Measurements from ENCODE around the gene THOC3. TPM values are rescaled to one million over a fixed set of nuclear protein-coding genes. Genes with fewer than 3 reads are reported as not detected.
"Not testable (repeated sequence)": the region's sequence is repeated elsewhere in the genome, so short reads cannot be mapped to it uniquely, and the experiment has no call there.

The THOC3 gene
- total RNA-seq, 1 experiment from 2014 or later: 83.7 TPM

- CTCF ChIA-PET; intact Hi-C loops (cut with micrococcal nuclease; ENCODE audit: unreplicated experiment): not testable (repeated sequence)
These were observed 29.6 kb downstream of the THOC3 start for GRCh38 chr5:175938489-175938888.

GRCh38 chr5:175928752-175929151 lies 39.4 kb downstream of the THOC3 start:
- H3K27me3 ChIP-seq (ENCODE audit: insufficient read depth, low read depth); H4K20me1 ChIP-seq (ENCODE audit: insufficient read depth); POLR2A ChIA-PET (ENCODE audit: unreplicated experiment); CTCF ChIA-PET; H3F3A ChIP-seq (ENCODE audit: insufficient read depth, low read depth); H3K9me2 ChIP-seq (ENCODE audit: insufficient read depth); H3K4me2 ChIP-seq; H2AFZ ChIP-seq; H3K79me2 ChIP-seq (ENCODE audit: low read depth); H3K9me3 ChIP-seq (ENCODE audit: insufficient read depth, low read depth); H3K4me3 ChIP-seq; H3K36me3 ChIP-seq (ENCODE audit: low read depth); DNase-seq; intact Hi-C loops (cut with micrococcal nuclease; ENCODE audit: unreplicated experiment); H3K4me1 ChIP-seq (replicated peaks; ENCODE audit: insufficient read depth); H3K27ac ChIP-seq; BruUV-seq (replicated peaks): not testable (repeated sequence)

More at GRCh38 chr5:175938489-175938888, 29.6 kb downstream of the THOC3 start:
- POLR2A ChIA-PET (ENCODE audit: unreplicated experiment); H4K20me1 ChIP-seq (ENCODE audit: insufficient read depth); H3K27me3 ChIP-seq (ENCODE audit: insufficient read depth, low read depth); H3K4me3 ChIP-seq; DNase-seq; H2AFZ ChIP-seq; H3K27ac ChIP-seq; H3K4me1 ChIP-seq (replicated peaks; ENCODE audit: insufficient read depth); H3K9me2 ChIP-seq (ENCODE audit: insufficient read depth); H3K79me2 ChIP-seq (ENCODE audit: low read depth); H3K9me3 ChIP-seq (ENCODE audit: insufficient read depth, low read depth); H3K4me2 ChIP-seq; H3F3A ChIP-seq (ENCODE audit: insufficient read depth, low read depth); H3K36me3 ChIP-seq (ENCODE audit: low read depth); BruUV-seq (replicated peaks): not testable (repeated sequence)

- H3K9me2 ChIP-seq (ENCODE audit: insufficient read depth); CTCF ChIA-PET; H3K79me2 ChIP-seq (ENCODE audit: low read depth); H4K20me1 ChIP-seq (ENCODE audit: insufficient read depth); H3K27me3 ChIP-seq (ENCODE audit: insufficient read depth, low read depth); H3K27ac ChIP-seq; H3K9me3 ChIP-seq (ENCODE audit: insufficient read depth, low read depth); BruUV-seq (replicated peaks); H3K4me1 ChIP-seq (replicated peaks; ENCODE audit: insufficient read depth); H3K4me3 ChIP-seq; H2AFZ ChIP-seq; H3K36me3 ChIP-seq (ENCODE audit: low read depth); H3F3A ChIP-seq (ENCODE audit: insufficient read depth, low read depth); intact Hi-C loops (cut with micrococcal nuclease; ENCODE audit: unreplicated experiment); DNase-seq; H3K4me2 ChIP-seq; POLR2A ChIA-PET (ENCODE audit: unreplicated experiment): not testable (repeated sequence)
These were observed 43.0 kb downstream of the THOC3 start for GRCh38 chr5:175925106-175925505.

- H3K4me2 ChIP-seq: no peak overlapping the region
- CTCF ChIA-PET: no interaction called here
- H4K20me1 ChIP-seq (ENCODE audit: insufficient read depth): no peaks in the 10 kb centered on the region
- intact Hi-C loops (cut with micrococcal nuclease; ENCODE audit: unreplicated experiment): no loop called here
- H3K4me3 ChIP-seq: no peak overlapping the region
- no peak for TF ChIP-seq EZH2 (IDR thresholded peaks at IDR 0.05; ENCODE audit: low read depth)
- no peak for TF ChIP-seq CTCF (conservative IDR thresholded peaks at IDR 0.05)
- no peaks in the 10 kb centered on the region for H3K27me3 ChIP-seq (ENCODE audit: insufficient read depth, low read depth)
- peaks cover 4% of the 10 kb centered on the region; the same call in 1 of the 2 replicates for H3F3A ChIP-seq (ENCODE audit: insufficient read depth, low read depth)
- no peaks in the 10 kb centered on the region for H3K9me3 ChIP-seq (ENCODE audit: insufficient read depth, low read depth)
- no peak overlapping the region for H2AFZ ChIP-seq
- no peaks in the 10 kb centered on the region; the same call in 1 of the 2 replicates for H3K4me1 ChIP-seq (replicated peaks; ENCODE audit: insufficient read depth)
- DNase-seq: peak in 1 of 2 experiments; percentile 59
- no peaks in the 10 kb centered on the region for H3K79me2 ChIP-seq (ENCODE audit: low read depth)
- H3K27ac ChIP-seq: no peak overlapping the region
- H3K36me3 ChIP-seq (ENCODE audit: low read depth): no peaks in the 10 kb centered on the region
- H3K9me2 ChIP-seq (ENCODE audit: insufficient read depth): no peaks in the 10 kb centered on the region
- POLR2A ChIA-PET (ENCODE audit: unreplicated experiment): no interaction called here
- no TSS peak for BruUV-seq (replicated peaks)
These were observed 45.8 kb downstream of the THOC3 start for GRCh38 chr5:175922192-175922885.
